ENCODE measurements around the gene ABCC5.

Gene ABCC5

GRCh38 chr3:183944775-183945174 is 72.9 kb downstream of the ABCC5 start:
- TF ChIP-seq CTCF (IDR thresholded peaks at IDR 0.05; ENCODE audit: control insufficient read depth, insufficient read depth, low read depth, low read length, missing control alignments), result no peak
- DNase-seq (ENCODE audit: low read depth), result no peak
- no peak overlapping the region for H3K4me3 ChIP-seq (ENCODE audit: control insufficient read depth, low read depth, low read length)

DNA sequence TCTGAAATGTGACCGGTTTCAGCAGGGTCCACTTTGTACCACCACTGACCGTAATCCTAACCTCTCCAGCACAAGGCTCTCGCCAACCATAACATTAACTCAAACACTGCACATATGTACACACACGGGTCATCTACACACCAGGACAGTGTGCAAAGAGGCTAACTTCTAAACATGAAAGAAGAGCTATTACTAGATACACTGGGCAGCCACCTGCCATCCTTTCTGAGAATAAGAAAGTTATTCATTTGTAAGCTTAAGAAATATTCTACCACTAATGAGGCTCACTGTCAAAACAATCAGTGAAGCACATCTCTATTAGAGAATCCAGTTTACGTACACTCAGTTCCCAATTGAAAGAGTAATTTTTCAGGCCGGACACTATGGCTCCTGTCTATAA is 73.9 kb downstream of the ABCC5 start:
- DNase-seq (ENCODE audit: low read depth), result no peak
- TF ChIP-seq CTCF (IDR thresholded peaks at IDR 0.05; ENCODE audit: control insufficient read depth, insufficient read depth, low read depth, low read length, missing control alignments), result no peak
- no peak overlapping the region for H3K4me3 ChIP-seq (ENCODE audit: control insufficient read depth, low read depth, low read length)

DNA sequence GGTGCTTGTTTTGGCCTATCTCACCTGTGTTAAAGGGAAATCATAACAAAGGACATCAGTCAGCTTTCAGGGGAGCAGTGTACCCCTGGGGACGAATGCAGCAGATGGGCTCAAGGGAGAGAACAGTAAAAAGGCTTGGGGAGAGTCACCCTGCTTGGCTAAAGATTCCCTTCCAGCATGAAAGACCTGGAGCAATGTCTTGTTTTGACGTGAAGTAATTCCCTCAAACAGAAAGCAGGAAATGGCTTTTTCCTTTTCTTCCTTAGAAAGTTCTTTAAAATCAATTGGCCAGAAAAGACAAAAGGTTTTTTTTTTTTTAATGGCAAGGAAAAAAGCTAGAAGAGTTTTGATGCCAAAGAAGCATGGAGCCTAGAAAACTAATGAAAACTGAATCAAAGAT is 76.5 kb downstream of the ABCC5 start:
- no peak for DNase-seq (ENCODE audit: low read depth)
- no peak for TF ChIP-seq CTCF (IDR thresholded peaks at IDR 0.05; ENCODE audit: control insufficient read depth, insufficient read depth, low read depth, low read length, missing control alignments)
- H3K4me3 ChIP-seq (ENCODE audit: control insufficient read depth, low read depth, low read length), result no peak overlapping the region

DNA sequence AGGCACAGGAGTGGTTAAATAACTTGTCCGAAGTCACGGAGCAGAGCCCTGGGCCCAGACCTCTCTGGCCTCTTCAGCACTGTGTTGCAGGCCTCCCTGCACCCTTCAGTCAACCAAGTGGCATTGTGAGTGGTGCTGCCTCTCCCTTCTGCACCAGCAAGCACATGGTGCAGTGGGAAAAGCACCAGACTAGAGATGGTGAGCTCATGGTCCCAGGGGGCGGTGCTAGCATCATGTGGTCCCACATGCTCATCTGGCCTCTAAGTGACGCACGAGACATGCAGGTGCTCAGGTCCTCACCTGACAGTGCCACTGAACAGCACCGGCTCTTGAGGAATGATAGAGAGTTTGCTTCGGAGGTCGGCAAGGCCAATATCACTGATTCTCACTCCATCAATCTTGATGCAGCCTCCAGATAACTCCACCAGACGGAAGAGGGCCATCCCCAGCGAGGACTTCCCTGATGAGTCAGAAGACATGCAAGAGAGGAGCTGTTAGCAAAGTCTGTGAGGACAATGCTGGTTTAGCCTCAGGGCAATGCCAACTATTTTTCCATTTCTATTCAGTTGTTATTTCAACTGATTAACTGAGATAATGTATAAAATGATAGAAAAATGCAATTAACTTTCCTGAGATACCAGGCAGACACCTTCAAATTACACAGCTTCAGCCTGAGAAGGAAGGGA is 79.9 kb downstream of the ABCC5 start:
- no peak for TF ChIP-seq CTCF (IDR thresholded peaks at IDR 0.05; ENCODE audit: control insufficient read depth, insufficient read depth, low read depth, low read length, missing control alignments)
- no peak for DNase-seq (ENCODE audit: low read depth)
- no peak overlapping the region for H3K4me3 ChIP-seq (ENCODE audit: control insufficient read depth, low read depth, low read length)

- H3K4me3 ChIP-seq (ENCODE audit: control insufficient read depth, low read depth, low read length), result no peak overlapping the region
- DNase-seq (ENCODE audit: low read depth), result no peak
- no peak for TF ChIP-seq CTCF (IDR thresholded peaks at IDR 0.05; ENCODE audit: control insufficient read depth, insufficient read depth, low read depth, low read length, missing control alignments)
Measured at GRCh38 chr3:183933160-183933559, 84.5 kb downstream of the ABCC5 start.

DNA sequence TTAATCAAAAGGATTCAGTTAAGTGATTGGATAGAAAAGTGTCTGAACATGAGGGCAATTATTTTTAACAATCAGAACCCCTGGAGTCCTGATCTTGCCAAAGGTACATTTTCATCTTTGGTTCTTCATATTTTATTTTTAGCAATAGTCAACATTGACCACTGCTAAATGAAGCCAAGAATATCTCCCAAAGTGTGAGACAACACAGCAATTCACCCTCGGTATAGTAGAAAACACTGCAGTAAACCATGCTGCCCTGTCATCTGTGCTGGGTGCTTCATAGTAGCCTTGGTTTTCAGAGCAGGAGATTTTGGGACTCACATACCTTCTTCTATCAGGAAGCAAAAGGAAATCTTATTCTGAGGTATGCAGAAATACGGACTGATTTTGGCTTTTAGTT is 85.8 kb downstream of the ABCC5 start:
- no peak overlapping the region for H3K4me3 ChIP-seq (ENCODE audit: control insufficient read depth, low read depth, low read length)
- DNase-seq (ENCODE audit: low read depth), result no peak
- TF ChIP-seq CTCF (IDR thresholded peaks at IDR 0.05; ENCODE audit: control insufficient read depth, insufficient read depth, low read depth, low read length, missing control alignments), result no peak
